Neural progenitor cell (in vitro differentiated cells): Measurements from ENCODE around the gene AHRR. TPM values are rescaled to one million over a fixed set of nuclear protein-coding genes. Genes with fewer than 3 reads are reported as not detected.

Experiments used
- DNase-seq: peaks from one replicate; pipeline ENCODE4 v3.0.0-alpha.2; 2016; ENCODE audit warnings: low spot score
- H2AFZ ChIP-seq: fragments of 200-600 bp; sonication (generic); replicated peaks from 2 replicates; pipeline ENCODE4 v1.6.1; 2016; ENCODE audit warnings: antibody characterized with exemption
- H3F3A ChIP-seq: fragments of 200-600 bp; sonication (generic); 2 replicates; pipeline ENCODE4 v1.6.1; 2016; ENCODE audit warnings: antibody characterized with exemption, low read depth
- H3K27ac ChIP-seq: fragments of 200-600 bp; sonication (generic); 2 replicates; pipeline ENCODE4 v1.5.1; 2016; ENCODE audit warnings: mild to moderate bottlenecking
- H3K27me3 ChIP-seq: fragments of 200-600 bp; sonication (generic); 2 replicates; pipeline ENCODE4 v1.6.1; 2016; ENCODE audit warnings: mild to moderate bottlenecking, moderate library complexity
- H3K36me3 ChIP-seq: fragments of 200-600 bp; sonication (generic); 2 replicates; pipeline ENCODE4 v1.5.1; 2016
- H3K4me1 ChIP-seq: fragments of 200-600 bp; sonication (generic); 2 replicates; pipeline ENCODE4 v1.6.1; 2016; ENCODE audit warnings: mixed run types
- H3K4me2 ChIP-seq: fragments of 200-600 bp; sonication (generic); 2 replicates; pipeline ENCODE4 v1.6.1; 2016
- H3K4me3 ChIP-seq: fragments of 200-600 bp; sonication (generic); 2 replicates; pipeline ENCODE4 v1.5.1; 2016
- H3K79me2 ChIP-seq: fragments of 200-600 bp; sonication (generic); 2 replicates; pipeline ENCODE4 v1.6.1; 2016; ENCODE audit warnings: low read depth
- H3K9ac ChIP-seq: fragments of 200-600 bp; sonication (generic); 2 replicates; pipeline ENCODE4 v1.6.1; 2016
- H3K9me3 ChIP-seq: fragments of 200-600 bp; sonication (generic); 2 replicates; pipeline ENCODE4 v1.5.1; 2016; ENCODE audit warnings: low read depth
- H4K20me1 ChIP-seq: fragments of 200-600 bp; sonication (generic); 2 replicates; pipeline ENCODE4 v1.6.1; 2016; ENCODE audit warnings: low read depth
- H3K27ac Mint-ChIP-seq: 3 replicates; pipeline ENCODE4 v1.8.0; 2021; ENCODE audit warnings: mixed read lengths
- H3K27me3 Mint-ChIP-seq: 2 replicates; pipeline ENCODE4 v1.8.0; 2022; ENCODE audit warnings: low read depth, mild to moderate bottlenecking, inconsistent platforms, moderate library complexity, mixed read lengths; ENCODE audit not compliant: insufficient read depth
- H3K36me3 Mint-ChIP-seq: 3 replicates; pipeline ENCODE4 v1.8.0; 2021; ENCODE audit warnings: mixed read lengths
- H3K4me1 Mint-ChIP-seq: 3 replicates; pipeline ENCODE4 v1.8.0; 2021; ENCODE audit warnings: mixed read lengths
- H3K4me3 Mint-ChIP-seq: 3 replicates; pipeline ENCODE4 v1.8.0; 2021; ENCODE audit warnings: mild to moderate bottlenecking, moderate library complexity, mixed read lengths
- H3K9me3 Mint-ChIP-seq: 3 replicates; pipeline ENCODE4 v1.8.0; 2020; ENCODE audit warnings: mixed read lengths
- CTCF ChIP-seq: fragments of 200-600 bp; sonication (generic); IDR thresholded peaks from 2 replicates; pipeline ENCODE4 v1.5.1; 2017; ENCODE audit warnings: antibody characterized with exemption, mild to moderate bottlenecking
- EZH2 ChIP-seq: fragments of 200-600 bp; sonication (generic); IDR thresholded peaks from 2 replicates; pipeline ENCODE4 v1.6.1; 2017; ENCODE audit warnings: antibody characterized with exemption, mild to moderate bottlenecking, moderate library complexity
- EZH2phosphoT487 ChIP-seq: fragments of 200-600 bp; sonication (generic); IDR thresholded peaks from 2 replicates; pipeline ENCODE4 v1.6.1; 2017; ENCODE audit warnings: antibody characterized with exemption
- total RNA-seq: library from RNA; depleted of rRNA; stranded (reverse); fragments of >200 nt; gene quantifications from 2 replicates; pipeline ENCODE4 v1.2.3, GENCODE V29; 2015; ENCODE audit warnings: low replicate concordance

Gene AHRR
- total RNA-seq, 1 donor from 2014 or later: 0.34 TPM

- Histone ChIP-seq H3K36me3 (no peaks in the 10 kb centered on the region), H3K9me3 (no peaks in the 10 kb centered on the region), H4K20me1 (no peaks in the 10 kb centered on the region), H3F3A (no peaks in the 10 kb centered on the region), H3K4me3 (no peak overlapping the region), H3K79me2 (no peaks in the 10 kb centered on the region), H2AFZ (no peak overlapping the region), H3K27ac (no peak overlapping the region), H3K4me1 (peaks cover 5% of the 10 kb centered on the region), H3K9ac (no peak overlapping the region), H3K4me2 (no peak overlapping the region), H3K27me3 (peaks cover 48% of the 10 kb centered on the region)
- no peak for TF ChIP-seq EZH2
- TF ChIP-seq EZH2phosphoT487: no peak
- TF ChIP-seq CTCF: no peak
- H3K4me1 Mint-ChIP-seq: peaks cover 3% of the 10 kb centered on the region
- peaks cover 22% of the 10 kb centered on the region for H3K27me3 Mint-ChIP-seq
- no peak overlapping the region for H3K27ac Mint-ChIP-seq
- no peak for DNase-seq
- no peaks in the 10 kb centered on the region for H3K9me3 Mint-ChIP-seq
- no peaks in the 10 kb centered on the region for H3K36me3 Mint-ChIP-seq
- H3K4me3 Mint-ChIP-seq: no peak overlapping the region
Measured at GRCh38 chr5:372556-372995, 51.1 kb downstream of the AHRR start.

- Histone ChIP-seq H3K4me1 (peaks cover 5% of the 10 kb centered on the region), H3K27ac (no peak overlapping the region), H3K4me2 (peak overlapping the region; percentile 81), H3F3A (no peaks in the 10 kb centered on the region), H3K27me3 (peaks cover 48% of the 10 kb centered on the region), H3K4me3 (peak overlapping the region; percentile 46), H3K79me2 (no peaks in the 10 kb centered on the region), H2AFZ (no peak overlapping the region), H3K9ac (no peak overlapping the region), H3K36me3 (no peaks in the 10 kb centered on the region), H4K20me1 (no peaks in the 10 kb centered on the region), H3K9me3 (no peaks in the 10 kb centered on the region)
- H3K4me3 Mint-ChIP-seq: no peak overlapping the region
- peaks cover 26% of the 10 kb centered on the region for H3K27me3 Mint-ChIP-seq
- peaks cover 3% of the 10 kb centered on the region for H3K4me1 Mint-ChIP-seq
- H3K9me3 Mint-ChIP-seq: no peaks in the 10 kb centered on the region
- H3K36me3 Mint-ChIP-seq: no peaks in the 10 kb centered on the region
- no peak for DNase-seq
- no peak overlapping the region for H3K27ac Mint-ChIP-seq
- TF ChIP-seq EZH2phosphoT487 (no peak), EZH2 (peak; percentile 48)
Measured at GRCh38 chr5:372996-373709, 51.6 kb downstream of the AHRR start.

- peak; percentile 64 for DNase-seq
- peak overlapping the region; percentile 81 for H3K4me2 ChIP-seq
- peaks cover 5% of the 10 kb centered on the region for H3K4me1 ChIP-seq
- no peak overlapping the region for H2AFZ ChIP-seq
- Mint-ChIP-seq H3K27me3 (peaks cover 24% of the 10 kb centered on the region), H3K9me3 (no peaks in the 10 kb centered on the region), H3K4me1 (peaks cover 3% of the 10 kb centered on the region), H3K4me3 (peak overlapping the region; percentile 75), H3K27ac (peak overlapping the region; percentile 79), H3K36me3 (no peaks in the 10 kb centered on the region)
- no peaks in the 10 kb centered on the region for H4K20me1 ChIP-seq
- no peaks in the 10 kb centered on the region for H3F3A ChIP-seq
- no peaks in the 10 kb centered on the region for H3K9me3 ChIP-seq
- peak overlapping the region; percentile 46 for H3K4me3 ChIP-seq
- H3K9ac ChIP-seq: no peak overlapping the region
- H3K36me3 ChIP-seq: no peaks in the 10 kb centered on the region
- H3K27ac ChIP-seq: no peak overlapping the region
- peaks cover 48% of the 10 kb centered on the region for H3K27me3 ChIP-seq
- peak; percentile 72 for TF ChIP-seq EZH2
- no peak for TF ChIP-seq CTCF
- TF ChIP-seq EZH2phosphoT487: peak; percentile 40
- no peaks in the 10 kb centered on the region for H3K79me2 ChIP-seq
Measured at GRCh38 chr5:373710-374602, 52.4 kb downstream of the AHRR start.
